Measurements from ENCODE around the gene ZHX3.

The ZHX3 gene

DNA sequence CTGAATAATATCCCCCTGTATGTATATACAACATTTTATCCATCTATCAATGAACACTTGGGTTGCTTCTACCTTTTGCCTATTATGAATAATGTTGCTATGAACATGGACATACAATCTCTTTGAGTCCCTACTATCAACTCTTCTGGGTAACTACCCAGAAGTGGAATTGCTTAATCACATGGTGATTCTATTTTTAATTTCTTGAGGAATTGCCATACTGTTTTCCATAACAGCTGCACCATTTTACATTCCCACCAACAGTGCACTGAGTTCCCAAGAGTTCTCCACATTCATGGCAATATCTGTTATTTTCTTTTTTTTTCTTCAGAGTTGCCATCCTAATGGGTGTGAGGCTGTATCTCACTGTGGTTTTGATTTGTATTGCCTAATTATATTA is 88.3 kb downstream of the ZHX3 start:
- peaks cover 5% of the 10 kb centered on the region for H3K4me1 ChIP-seq (ENCODE audit: control insufficient read depth, insufficient read depth, low read length, poor library complexity, severe bottlenecking)
- no peak overlapping the region for H3K27ac ChIP-seq (ENCODE audit: insufficient read depth, low read length, poor library complexity, severe bottlenecking)
- no peak for DNase-seq
- no peaks in the 10 kb centered on the region for H3K36me3 ChIP-seq (ENCODE audit: control insufficient read depth, insufficient read depth, low read length)
- H3K27me3 ChIP-seq (replicated peaks; ENCODE audit: control insufficient read depth, insufficient read depth, low read length, poor library complexity, severe bottlenecking): no peaks in the 10 kb centered on the region
- no peak overlapping the region for H3K4me3 ChIP-seq (ENCODE audit: insufficient read depth, low read depth, low read length, poor library complexity, severe bottlenecking)
- H3K9me3 ChIP-seq (ENCODE audit: control insufficient read depth, low read length): no peaks in the 10 kb centered on the region

DNA sequence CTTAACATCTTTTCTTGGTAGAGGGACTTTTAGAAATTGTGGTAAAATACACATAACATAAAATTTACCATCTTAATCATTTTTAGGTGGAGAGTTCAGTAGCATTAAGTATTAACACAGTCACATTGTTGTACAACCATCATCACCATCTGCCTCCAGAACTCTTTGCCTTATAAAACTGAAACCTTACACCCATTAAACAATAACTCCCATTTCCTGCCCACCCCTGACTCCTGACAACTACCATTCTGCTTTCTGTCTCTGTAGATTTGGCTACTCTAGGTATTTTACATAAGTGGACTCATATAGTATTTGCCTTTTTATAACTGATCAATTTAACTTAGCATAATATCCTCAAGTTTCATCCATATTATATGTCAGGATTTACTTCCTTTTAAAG is 88.7 kb downstream of the ZHX3 start:
- no peaks in the 10 kb centered on the region for H3K36me3 ChIP-seq (ENCODE audit: control insufficient read depth, insufficient read depth, low read length)
- H3K4me1 ChIP-seq (ENCODE audit: control insufficient read depth, insufficient read depth, low read length, poor library complexity, severe bottlenecking): peaks cover 5% of the 10 kb centered on the region
- H3K27me3 ChIP-seq (replicated peaks; ENCODE audit: control insufficient read depth, insufficient read depth, low read length, poor library complexity, severe bottlenecking): no peaks in the 10 kb centered on the region
- no peak overlapping the region for H3K4me3 ChIP-seq (ENCODE audit: insufficient read depth, low read depth, low read length, poor library complexity, severe bottlenecking)
- H3K9me3 ChIP-seq (ENCODE audit: control insufficient read depth, low read length): no peaks in the 10 kb centered on the region
- H3K27ac ChIP-seq (ENCODE audit: insufficient read depth, low read length, poor library complexity, severe bottlenecking): no peak overlapping the region
- DNase-seq: no peak

DNA sequence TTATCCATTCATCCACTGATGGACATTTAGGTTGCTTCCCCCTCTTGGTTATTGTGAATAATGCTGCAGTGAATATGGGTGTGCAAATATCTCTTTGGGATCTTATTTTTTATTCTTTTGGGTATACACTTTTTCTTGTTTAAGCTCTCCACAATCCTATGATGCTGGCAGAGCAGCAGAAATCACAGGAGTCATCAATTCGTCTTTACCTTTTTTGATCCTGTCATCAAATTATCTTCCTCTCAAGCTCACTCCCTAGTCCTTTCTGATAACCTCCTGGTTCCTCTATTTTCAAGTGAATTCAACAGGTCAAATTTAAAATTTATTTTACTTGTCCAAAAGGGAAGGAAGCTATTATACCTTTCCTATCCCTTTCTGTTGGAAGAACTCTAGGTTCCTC is 91.1 kb downstream of the ZHX3 start:
- no peak overlapping the region for H3K27ac ChIP-seq (ENCODE audit: insufficient read depth, low read length, poor library complexity, severe bottlenecking)
- no peaks in the 10 kb centered on the region for H3K4me1 ChIP-seq (ENCODE audit: control insufficient read depth, insufficient read depth, low read length, poor library complexity, severe bottlenecking)
- H3K27me3 ChIP-seq (replicated peaks; ENCODE audit: control insufficient read depth, insufficient read depth, low read length, poor library complexity, severe bottlenecking): no peaks in the 10 kb centered on the region
- no peaks in the 10 kb centered on the region for H3K9me3 ChIP-seq (ENCODE audit: control insufficient read depth, low read length)
- H3K4me3 ChIP-seq (ENCODE audit: insufficient read depth, low read depth, low read length, poor library complexity, severe bottlenecking): no peak overlapping the region
- no peaks in the 10 kb centered on the region for H3K36me3 ChIP-seq (ENCODE audit: control insufficient read depth, insufficient read depth, low read length)
- no peak for DNase-seq

DNA sequence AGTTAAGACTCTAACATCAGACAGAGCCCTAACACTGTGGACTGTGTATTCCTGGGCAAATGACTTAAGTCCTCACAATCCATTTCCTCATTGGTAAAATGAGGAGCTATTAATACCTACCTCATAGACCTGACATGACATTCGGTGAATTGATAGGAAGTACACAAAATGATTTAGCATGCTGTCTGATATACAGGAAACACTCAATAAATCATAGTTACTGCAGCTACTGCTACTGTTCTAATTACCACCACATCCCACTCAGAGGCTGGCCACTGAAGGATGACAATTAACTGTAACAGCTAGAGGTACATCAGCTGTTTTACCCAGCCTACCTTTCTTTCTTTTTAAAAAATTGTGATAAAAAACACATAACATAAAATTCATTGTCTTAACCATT is 92.4 kb downstream of the ZHX3 start:
- H3K36me3 ChIP-seq (ENCODE audit: control insufficient read depth, insufficient read depth, low read length): no peaks in the 10 kb centered on the region
- H3K27me3 ChIP-seq (replicated peaks; ENCODE audit: control insufficient read depth, insufficient read depth, low read length, poor library complexity, severe bottlenecking): no peaks in the 10 kb centered on the region
- no peaks in the 10 kb centered on the region for H3K9me3 ChIP-seq (ENCODE audit: control insufficient read depth, low read length)
- no peak overlapping the region for H3K27ac ChIP-seq (ENCODE audit: insufficient read depth, low read length, poor library complexity, severe bottlenecking)
- no peak for DNase-seq
- H3K4me3 ChIP-seq (ENCODE audit: insufficient read depth, low read depth, low read length, poor library complexity, severe bottlenecking): no peak overlapping the region
- no peaks in the 10 kb centered on the region for H3K4me1 ChIP-seq (ENCODE audit: control insufficient read depth, insufficient read depth, low read length, poor library complexity, severe bottlenecking)

DNA sequence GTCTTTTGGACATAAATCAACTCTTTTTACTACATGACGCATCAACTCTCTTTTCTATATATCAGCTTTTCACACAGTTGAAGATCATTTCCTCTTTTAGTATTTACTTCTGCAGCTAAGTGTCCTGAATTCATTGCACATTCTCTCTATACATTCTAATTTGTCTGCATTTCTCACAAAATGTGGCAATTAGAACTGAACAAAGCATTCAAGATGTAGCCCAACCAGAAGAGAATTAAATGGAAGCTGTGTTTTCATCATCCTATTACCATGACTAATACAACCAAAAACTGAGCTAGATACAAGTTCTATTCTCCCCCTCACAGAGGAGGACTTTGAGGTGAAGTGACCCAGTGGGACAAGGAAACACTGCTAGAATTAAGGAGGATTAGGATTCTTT is 93.2 kb downstream of the ZHX3 start:
- no peak for DNase-seq
- Histone ChIP-seq H3K27ac (ENCODE audit: insufficient read depth, low read length, poor library complexity, severe bottlenecking) (no peak overlapping the region), H3K4me3 (ENCODE audit: insufficient read depth, low read depth, low read length, poor library complexity, severe bottlenecking) (no peak overlapping the region), H3K9me3 (ENCODE audit: control insufficient read depth, low read length) (no peaks in the 10 kb centered on the region), H3K27me3 (replicated peaks; ENCODE audit: control insufficient read depth, insufficient read depth, low read length, poor library complexity, severe bottlenecking) (no peaks in the 10 kb centered on the region), H3K36me3 (ENCODE audit: control insufficient read depth, insufficient read depth, low read length) (no peaks in the 10 kb centered on the region), H3K4me1 (ENCODE audit: control insufficient read depth, insufficient read depth, low read length, poor library complexity, severe bottlenecking) (no peaks in the 10 kb centered on the region)

DNA sequence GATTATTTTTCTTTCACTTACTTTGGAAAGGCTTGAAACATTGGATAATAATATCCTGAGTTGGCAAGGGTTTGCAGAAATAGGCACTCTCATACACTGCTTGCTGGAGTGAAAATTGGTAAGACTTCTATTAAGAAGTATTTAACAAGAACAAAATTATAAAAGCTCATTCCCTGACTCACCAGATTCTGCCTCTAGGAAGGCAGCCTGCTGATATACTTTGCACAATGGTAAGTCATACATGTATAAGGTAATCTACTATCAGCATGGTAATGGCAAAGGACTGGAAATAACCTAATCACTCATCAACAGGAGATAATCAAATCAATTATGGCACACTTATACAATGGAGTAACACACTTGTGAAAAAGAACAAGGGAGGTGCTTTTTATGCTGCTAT is 94.4 kb downstream of the ZHX3 start:
- no peak for DNase-seq
- Histone ChIP-seq H3K27me3 (replicated peaks; ENCODE audit: control insufficient read depth, insufficient read depth, low read length, poor library complexity, severe bottlenecking) (no peaks in the 10 kb centered on the region), H3K36me3 (ENCODE audit: control insufficient read depth, insufficient read depth, low read length) (no peaks in the 10 kb centered on the region), H3K4me3 (ENCODE audit: insufficient read depth, low read depth, low read length, poor library complexity, severe bottlenecking) (no peak overlapping the region), H3K4me1 (ENCODE audit: control insufficient read depth, insufficient read depth, low read length, poor library complexity, severe bottlenecking) (no peaks in the 10 kb centered on the region), H3K9me3 (ENCODE audit: control insufficient read depth, low read length) (no peaks in the 10 kb centered on the region), H3K27ac (ENCODE audit: insufficient read depth, low read length, poor library complexity, severe bottlenecking) (no peak overlapping the region)

DNA sequence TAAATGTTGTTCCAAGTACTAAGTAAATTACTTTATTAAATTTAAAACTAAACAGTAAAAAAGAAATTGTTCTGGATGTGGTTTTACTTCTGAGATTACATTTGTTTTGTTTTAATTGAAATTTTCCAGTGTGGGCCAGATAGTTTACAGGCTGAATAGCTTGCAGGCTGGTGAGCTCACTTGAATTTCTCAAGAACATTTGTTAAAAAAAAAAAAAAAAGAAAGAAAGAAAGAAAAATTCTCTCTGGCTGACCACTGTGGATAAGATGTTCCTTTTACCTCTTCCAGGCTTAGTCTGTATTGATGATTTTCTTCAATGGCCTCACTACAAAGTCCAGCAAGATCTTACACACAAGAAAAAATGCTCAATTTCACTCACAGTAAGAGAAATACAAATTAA is 94.8 kb downstream of the ZHX3 start:
- H3K27ac ChIP-seq (ENCODE audit: insufficient read depth, low read length, poor library complexity, severe bottlenecking): no peak overlapping the region
- no peaks in the 10 kb centered on the region for H3K9me3 ChIP-seq (ENCODE audit: control insufficient read depth, low read length)
- no peak overlapping the region for H3K4me3 ChIP-seq (ENCODE audit: insufficient read depth, low read depth, low read length, poor library complexity, severe bottlenecking)
- no peaks in the 10 kb centered on the region for H3K4me1 ChIP-seq (ENCODE audit: control insufficient read depth, insufficient read depth, low read length, poor library complexity, severe bottlenecking)
- H3K27me3 ChIP-seq (replicated peaks; ENCODE audit: control insufficient read depth, insufficient read depth, low read length, poor library complexity, severe bottlenecking): no peaks in the 10 kb centered on the region
- H3K36me3 ChIP-seq (ENCODE audit: control insufficient read depth, insufficient read depth, low read length): no peaks in the 10 kb centered on the region
- DNase-seq: no peak

DNA sequence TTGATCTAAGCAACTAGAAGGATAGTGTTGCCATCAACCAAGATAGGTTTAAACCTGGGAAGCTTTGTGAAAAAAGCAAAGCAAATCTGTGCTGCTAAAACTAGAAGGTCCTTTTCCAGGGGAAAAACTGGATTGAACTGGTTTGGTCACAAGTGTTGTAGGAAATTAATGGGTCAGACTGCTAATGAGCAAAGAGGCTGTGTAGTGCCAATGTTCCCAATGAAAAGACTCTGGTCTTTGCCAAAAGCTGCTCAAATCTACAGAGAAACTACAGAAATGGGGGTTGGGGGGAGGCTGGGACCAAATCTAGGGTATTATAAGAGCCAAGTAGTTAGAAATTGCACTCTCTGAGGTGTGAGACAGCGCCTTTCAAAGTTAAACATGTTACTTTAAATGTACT is 95.2 kb downstream of the ZHX3 start:
- no peaks in the 10 kb centered on the region for H3K4me1 ChIP-seq (ENCODE audit: control insufficient read depth, insufficient read depth, low read length, poor library complexity, severe bottlenecking)
- no peaks in the 10 kb centered on the region for H3K27me3 ChIP-seq (replicated peaks; ENCODE audit: control insufficient read depth, insufficient read depth, low read length, poor library complexity, severe bottlenecking)
- no peaks in the 10 kb centered on the region for H3K36me3 ChIP-seq (ENCODE audit: control insufficient read depth, insufficient read depth, low read length)
- H3K9me3 ChIP-seq (ENCODE audit: control insufficient read depth, low read length): no peaks in the 10 kb centered on the region
- no peak overlapping the region for H3K4me3 ChIP-seq (ENCODE audit: insufficient read depth, low read depth, low read length, poor library complexity, severe bottlenecking)
- no peak overlapping the region for H3K27ac ChIP-seq (ENCODE audit: insufficient read depth, low read length, poor library complexity, severe bottlenecking)
- no peak for DNase-seq

DNA sequence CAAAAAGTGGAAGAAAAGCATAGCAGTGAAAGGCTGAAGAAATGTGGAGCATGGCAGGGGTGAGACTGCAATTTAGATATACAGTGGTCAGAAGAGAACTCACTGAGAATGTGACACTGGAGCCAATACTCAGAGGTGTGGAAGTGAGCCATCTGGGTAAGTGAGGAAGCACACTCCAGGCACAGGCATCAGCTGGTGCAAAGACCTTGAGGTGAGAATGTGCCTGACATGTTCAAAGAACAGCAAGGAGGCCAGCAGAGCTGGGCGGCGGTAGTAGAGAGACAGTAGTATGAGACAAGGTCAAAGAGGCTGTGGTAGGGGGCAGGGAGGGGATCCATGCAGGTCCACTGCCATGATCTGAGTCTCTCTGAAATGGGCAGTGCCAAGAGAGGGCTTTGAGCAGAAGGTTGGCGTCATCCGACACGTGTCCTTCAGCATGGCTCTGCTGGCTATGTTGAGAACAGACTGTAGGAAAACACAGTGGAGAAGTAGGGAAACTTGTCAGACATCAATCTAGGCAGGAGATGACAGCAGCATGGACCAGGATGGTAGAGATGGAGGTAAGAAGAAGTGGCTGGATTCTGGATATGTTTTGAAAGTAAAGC is 95.8 kb downstream of the ZHX3 start:
- no peaks in the 10 kb centered on the region for H3K36me3 ChIP-seq (ENCODE audit: control insufficient read depth, insufficient read depth, low read length)
- no peak for DNase-seq
- no peak overlapping the region for H3K4me3 ChIP-seq (ENCODE audit: insufficient read depth, low read depth, low read length, poor library complexity, severe bottlenecking)
- no peak overlapping the region for H3K27ac ChIP-seq (ENCODE audit: insufficient read depth, low read length, poor library complexity, severe bottlenecking)
- H3K9me3 ChIP-seq (ENCODE audit: control insufficient read depth, low read length): no peaks in the 10 kb centered on the region
- no peaks in the 10 kb centered on the region for H3K27me3 ChIP-seq (replicated peaks; ENCODE audit: control insufficient read depth, insufficient read depth, low read length, poor library complexity, severe bottlenecking)
- no peaks in the 10 kb centered on the region for H3K4me1 ChIP-seq (ENCODE audit: control insufficient read depth, insufficient read depth, low read length, poor library complexity, severe bottlenecking)

DNA sequence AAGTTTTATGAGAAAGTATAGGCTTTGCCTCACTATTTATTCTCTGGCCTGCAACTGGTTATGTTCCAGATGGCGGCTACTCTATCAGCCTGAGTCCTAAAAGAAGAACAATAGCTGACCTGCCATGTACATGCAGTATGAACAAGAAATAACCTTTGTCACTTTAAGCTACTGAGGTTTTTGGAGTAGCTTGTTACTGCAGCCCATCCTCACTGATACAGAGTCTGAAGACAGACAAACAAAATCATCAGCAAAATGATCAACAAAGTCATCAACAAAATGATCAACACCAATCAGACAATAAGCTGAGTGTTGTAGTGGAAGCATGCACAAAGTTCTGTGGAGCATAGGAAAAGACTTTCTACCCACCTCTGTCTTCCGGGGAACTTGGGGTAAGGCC is 97.7 kb downstream of the ZHX3 start:
- Histone ChIP-seq H3K27me3 (replicated peaks; ENCODE audit: control insufficient read depth, insufficient read depth, low read length, poor library complexity, severe bottlenecking) (no peaks in the 10 kb centered on the region), H3K9me3 (ENCODE audit: control insufficient read depth, low read length) (no peaks in the 10 kb centered on the region), H3K4me3 (ENCODE audit: insufficient read depth, low read depth, low read length, poor library complexity, severe bottlenecking) (no peak overlapping the region), H3K4me1 (ENCODE audit: control insufficient read depth, insufficient read depth, low read length, poor library complexity, severe bottlenecking) (no peaks in the 10 kb centered on the region), H3K27ac (ENCODE audit: insufficient read depth, low read length, poor library complexity, severe bottlenecking) (no peak overlapping the region), H3K36me3 (ENCODE audit: control insufficient read depth, insufficient read depth, low read length) (no peaks in the 10 kb centered on the region)
- no peak for DNase-seq

DNA sequence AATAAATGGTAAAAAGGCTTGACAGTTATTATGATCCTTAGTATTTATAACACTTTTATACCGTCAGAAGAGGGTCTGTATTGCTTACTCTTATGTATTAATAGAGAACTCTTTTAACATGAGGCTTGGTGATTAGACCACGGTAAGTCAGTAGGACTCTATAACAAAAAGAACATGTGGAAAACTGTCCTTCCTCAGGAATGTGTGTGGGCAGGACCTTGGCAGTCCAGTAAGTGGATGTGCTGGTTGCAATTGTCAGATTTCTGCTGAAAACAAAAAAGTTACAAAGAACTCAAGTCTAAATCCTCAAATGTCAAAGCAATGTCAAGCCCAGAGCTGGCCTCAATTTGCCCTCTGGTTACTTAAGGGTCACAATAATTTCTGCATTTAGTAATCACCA is 99.1 kb downstream of the ZHX3 start:
- Histone ChIP-seq H3K4me1 (ENCODE audit: control insufficient read depth, insufficient read depth, low read length, poor library complexity, severe bottlenecking) (no peaks in the 10 kb centered on the region), H3K27me3 (replicated peaks; ENCODE audit: control insufficient read depth, insufficient read depth, low read length, poor library complexity, severe bottlenecking) (no peaks in the 10 kb centered on the region)
- DNase-seq: no peak

More for the DNA sequence above, 99.1 kb downstream of the ZHX3 start:
- no peak overlapping the region for H3K27ac ChIP-seq (ENCODE audit: insufficient read depth, low read length, poor library complexity, severe bottlenecking)
- H3K4me3 ChIP-seq (ENCODE audit: insufficient read depth, low read depth, low read length, poor library complexity, severe bottlenecking): no peak overlapping the region
- no peaks in the 10 kb centered on the region for H3K9me3 ChIP-seq (ENCODE audit: control insufficient read depth, low read length)
- H3K36me3 ChIP-seq (ENCODE audit: control insufficient read depth, insufficient read depth, low read length): no peaks in the 10 kb centered on the region
